ENCODE measurements around the gene PUS7. TPM values are rescaled to one million over a fixed set of nuclear protein-coding genes. Genes with fewer than 3 reads are reported as not detected.

Gene PUS7
- total and polyA plus RNA-seq, 2 donors (not counting 3 experiments of a cell fraction or from before 2014, with no cell fraction given) = 15.8 to 33.9 TPM

GRCh38 chr7:105474045-105474444 lies 48.0 kb downstream of the PUS7 start:
- DNase-seq (ENCODE audit: low read depth, low spot score) = no peak
- no peak overlapping the region for H3K4me3 ChIP-seq (replicated peaks in 1 of 3; ENCODE audit: insufficient read depth in 1 of 3, low read depth in 1 of 3, low read length in 3 of 3)
- no peak overlapping the region for H3K9ac ChIP-seq (replicated peaks; ENCODE audit: extremely low read depth, insufficient read depth, low read length)
- H3K9me1 ChIP-seq (replicated peaks; ENCODE audit: control insufficient read depth, extremely low read depth, insufficient read depth, low read length) = no peaks in the 10 kb centered on the region
- intact Hi-C loops (cut with micrococcal nuclease) (no loop called here), dilution Hi-C loops (cut with MboI; ENCODE audit: extremely low pct_ligation_motif_present, low sequenced_read_pairs) (no loop called here)
- H3K9me3 ChIP-seq (replicated peaks; ENCODE audit: control insufficient read depth, insufficient read depth, low read length) = no peaks in the 10 kb centered on the region
- no peak overlapping the region for H2AFZ ChIP-seq (ENCODE audit: low read depth, low read length)
- POLR2A ChIA-PET = no interaction called here
- FAIRE-seq = no peak
- no peaks in the 10 kb centered on the region for H3K79me2 ChIP-seq (ENCODE audit: control insufficient read depth, insufficient read depth, low read length)
- H3K4me2 ChIP-seq (ENCODE audit: insufficient read depth, low read length) = no peak overlapping the region
- H3K27me3 ChIP-seq (ENCODE audit: control insufficient read depth in 2 of 2, insufficient read depth in 2 of 2, low read length in 2 of 2) = no peaks in the 10 kb centered on the region
- CTCF ChIA-PET = no interaction called here
- H4K20me1 ChIP-seq (replicated peaks; ENCODE audit: control insufficient read depth, extremely low read depth, insufficient read depth, low read length) = no peaks in the 10 kb centered on the region
- TF ChIP-seq JUN (IDR thresholded peaks at IDR 0.05; ENCODE audit: borderline replicate concordance, insufficient read depth, insufficient read length, low read depth) = no peak
- TF ChIP-seq, protein P1, sequence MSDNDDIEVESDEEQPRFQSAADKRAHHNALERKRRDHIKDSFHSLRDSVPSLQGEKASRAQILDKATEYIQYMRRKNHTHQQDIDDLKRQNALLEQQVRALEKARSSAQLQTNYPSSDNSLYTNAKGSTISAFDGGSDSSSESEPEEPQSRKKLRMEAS (IDR thresholded peaks at IDR 0.05; ENCODE audit: insufficient read depth, insufficient read length) = no peak
- TF ChIP-seq, protein P2, sequence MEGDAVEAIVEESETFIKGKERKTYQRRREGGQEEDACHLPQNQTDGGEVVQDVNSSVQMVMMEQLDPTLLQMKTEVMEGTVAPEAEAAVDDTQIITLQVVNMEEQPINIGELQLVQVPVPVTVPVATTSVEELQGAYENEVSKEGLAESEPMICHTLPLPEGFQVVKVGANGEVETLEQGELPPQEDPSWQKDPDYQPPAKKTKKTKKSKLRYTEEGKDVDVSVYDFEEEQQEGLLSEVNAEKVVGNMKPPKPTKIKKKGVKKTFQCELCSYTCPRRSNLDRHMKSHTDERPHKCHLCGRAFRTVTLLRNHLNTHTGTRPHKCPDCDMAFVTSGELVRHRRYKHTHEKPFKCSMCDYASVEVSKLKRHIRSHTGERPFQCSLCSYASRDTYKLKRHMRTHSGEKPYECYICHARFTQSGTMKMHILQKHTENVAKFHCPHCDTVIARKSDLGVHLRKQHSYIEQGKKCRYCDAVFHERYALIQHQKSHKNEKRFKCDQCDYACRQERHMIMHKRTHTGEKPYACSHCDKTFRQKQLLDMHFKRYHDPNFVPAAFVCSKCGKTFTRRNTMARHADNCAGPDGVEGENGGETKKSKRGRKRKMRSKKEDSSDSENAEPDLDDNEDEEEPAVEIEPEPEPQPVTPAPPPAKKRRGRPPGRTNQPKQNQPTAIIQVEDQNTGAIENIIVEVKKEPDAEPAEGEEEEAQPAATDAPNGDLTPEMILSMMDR (IDR thresholded peaks at IDR 0.05; ENCODE audit: extremely low read depth in 1 of 2, insufficient read depth in 1 of 2, low read depth in 1 of 2, low read length in 2 of 2) = no peak
- no peak for TF ChIP-seq MYC (IDR thresholded peaks at IDR 0.05; ENCODE audit: low read depth, low read length)
- no peak for TF ChIP-seq GATA2 (IDR thresholded peaks at IDR 0.05; ENCODE audit: insufficient read depth, insufficient read length, low read depth, low read length)
- no peak for TF ChIP-seq POLR2A (IDR thresholded peaks at IDR 0.05; ENCODE audit: low read depth, low read length)
- TF ChIP-seq POLR2AphosphoS5 (IDR thresholded peaks at IDR 0.05; ENCODE audit: insufficient read depth, low read depth, low read length) = no peak
- TF ChIP-seq FOS (IDR thresholded peaks at IDR 0.05; ENCODE audit: borderline replicate concordance, insufficient read depth, low read length) = no peak
- no peak for TF ChIP-seq EZH2 (IDR thresholded peaks at IDR 0.05; ENCODE audit: borderline replicate concordance, low read depth, low read length, severe bottlenecking)
- peaks cover 10% of the 10 kb centered on the region for H3K4me1 ChIP-seq (ENCODE audit: control insufficient read depth, extremely low read depth, insufficient read depth, low read length)
- no peak overlapping the region for H3K27ac ChIP-seq (ENCODE audit: insufficient read depth, low read depth, low read length)
- BruUV-seq (replicated peaks) = no TSS peak
- peaks cover 0 to 3% of the 10 kb centered on the region in 2 experiments for H3K36me3 ChIP-seq (ENCODE audit: control insufficient read depth in 2 of 2, extremely low read depth in 1 of 2, insufficient read depth in 2 of 2, low read length in 2 of 2)

Measured in endothelial cell of umbilical vein (primary cell).